NCI-H187 treated with DMSO at 0.1 percent for 48 hours (cell line): ENCODE data around the gene STK17B.

Source experiments
- DNase-seq: peaks from one replicate; lab custom pipeline; 2025; lab: John Stamatoyannopoulos, UW

The STK17B gene

DNA sequence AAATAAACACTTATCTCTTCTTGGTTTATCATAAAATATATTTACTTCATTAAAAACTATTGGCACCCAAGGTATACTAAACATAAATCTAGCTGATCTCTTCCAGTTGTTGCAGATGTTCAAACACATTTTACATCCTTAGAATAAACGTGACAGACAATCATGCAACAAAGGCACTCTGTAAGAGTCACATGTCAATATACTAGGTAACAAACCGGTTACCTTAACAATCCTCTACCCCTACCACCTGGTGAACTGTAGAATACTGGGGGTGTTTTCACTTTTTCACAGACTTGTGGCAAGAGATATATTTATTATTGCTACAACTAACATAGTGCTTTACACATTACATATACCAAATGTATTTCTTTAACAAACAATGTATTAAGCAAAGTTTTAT lies 15.8 kb downstream of the STK17B start:
- DNase-seq = no peak

DNA sequence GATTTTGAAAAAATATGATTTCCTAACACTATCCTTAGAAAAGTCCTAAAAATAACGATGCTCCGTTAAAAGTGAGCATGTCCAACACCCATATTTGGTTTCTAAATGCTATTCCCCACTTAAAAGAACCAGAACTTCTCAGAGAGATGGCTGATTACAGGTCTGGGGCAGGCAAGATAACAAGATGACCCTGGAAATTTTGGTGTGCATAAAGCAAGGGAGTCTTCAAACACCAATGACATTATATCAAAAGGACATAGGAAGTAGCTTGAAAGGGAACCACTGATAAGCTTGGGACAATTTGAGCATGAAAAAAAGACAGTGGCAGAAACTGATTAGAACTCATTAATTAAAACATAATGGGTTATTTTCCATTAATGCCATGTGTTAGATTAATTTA lies 17.9 kb downstream of the STK17B start:
- DNase-seq = no peak

DNA sequence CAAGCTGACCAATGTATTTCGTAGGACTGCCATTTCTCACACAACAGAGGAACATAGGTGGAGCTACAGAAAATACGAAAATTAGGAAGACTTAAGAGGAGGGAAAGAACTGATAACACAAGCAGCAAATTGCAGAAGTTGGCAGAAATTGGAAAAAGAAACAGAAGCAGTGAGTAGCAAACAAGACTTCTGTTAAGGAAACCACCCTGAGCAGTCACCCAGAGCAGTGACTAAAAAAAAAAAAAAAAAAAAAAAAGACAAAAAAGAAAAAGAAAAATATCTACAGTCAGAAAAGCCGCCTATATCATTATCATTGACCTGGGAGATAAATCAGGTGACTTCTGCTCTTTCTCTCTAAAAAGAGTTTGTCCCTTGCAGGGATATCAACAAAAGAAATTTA lies 21.4 kb downstream of the STK17B start:
- DNase-seq = no peak

DNA sequence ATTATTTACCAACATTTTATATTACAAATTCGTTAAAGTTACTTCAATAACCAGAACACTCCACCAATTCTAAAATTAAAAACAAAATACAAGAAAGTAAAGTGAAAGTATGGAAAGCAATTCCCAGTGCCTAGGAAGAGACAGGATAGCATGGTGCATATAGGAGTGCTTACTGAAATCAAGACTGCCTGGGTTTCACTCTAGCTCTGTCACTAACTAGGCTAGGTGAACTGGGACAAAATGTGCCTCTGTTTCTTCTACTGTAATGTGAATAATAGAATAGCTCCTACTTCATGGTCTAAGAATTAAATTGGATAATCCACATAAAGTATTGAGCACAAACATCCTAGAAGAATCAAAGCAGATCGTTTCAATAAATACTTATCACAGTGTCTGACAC lies 22.6 kb downstream of the STK17B start:
- DNase-seq = no peak

DNA sequence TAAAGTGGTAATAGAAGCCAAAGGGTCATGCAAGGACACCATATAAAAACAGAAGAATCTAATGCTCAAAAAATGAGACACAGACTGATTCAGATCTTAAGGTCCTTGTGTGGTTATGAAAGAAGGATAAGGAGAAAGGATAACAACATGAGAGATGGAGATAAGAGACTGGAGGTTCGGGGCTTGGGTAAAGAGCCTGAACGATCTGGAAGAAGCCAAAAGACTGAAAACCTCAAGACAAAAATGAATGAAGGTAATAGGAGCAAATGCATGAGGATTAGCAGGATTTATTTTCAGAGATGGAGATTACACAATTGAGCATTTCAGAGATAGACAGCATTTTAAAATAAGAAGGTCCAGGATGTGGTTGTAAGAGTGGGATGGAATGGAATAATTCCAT lies 26.1 kb downstream of the STK17B start:
- DNase-seq = no peak

- no peak for DNase-seq
These were observed 26.8 kb downstream of the STK17B start for GRCh38 chr2:196144513-196145126.

GRCh38 chr2:196143730-196144131 lies 27.6 kb downstream of the STK17B start:
- no peak for DNase-seq

GRCh38 chr2:196142825-196143224 lies 28.6 kb downstream of the STK17B start:
- DNase-seq = no peak

DNA sequence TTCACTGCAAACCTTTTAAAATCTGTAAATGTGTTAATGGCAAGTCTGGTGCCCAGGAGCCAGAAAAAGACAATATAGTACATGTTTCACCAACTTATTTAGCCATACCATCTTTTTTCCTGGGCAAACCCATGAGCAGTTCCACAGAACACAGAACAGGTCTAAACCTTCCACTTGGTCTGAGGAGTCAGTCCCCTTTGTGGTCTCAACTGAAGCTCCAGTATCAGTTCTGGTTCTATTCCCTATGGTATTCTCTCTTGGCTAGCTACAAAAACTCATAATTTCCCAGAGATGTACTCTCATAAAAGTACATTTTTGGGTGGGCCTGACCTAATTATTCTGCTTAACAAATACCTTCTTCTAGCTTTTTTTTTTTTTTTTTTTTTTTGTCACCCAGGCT lies 31.2 kb downstream of the STK17B start:
- no peak for DNase-seq

DNA sequence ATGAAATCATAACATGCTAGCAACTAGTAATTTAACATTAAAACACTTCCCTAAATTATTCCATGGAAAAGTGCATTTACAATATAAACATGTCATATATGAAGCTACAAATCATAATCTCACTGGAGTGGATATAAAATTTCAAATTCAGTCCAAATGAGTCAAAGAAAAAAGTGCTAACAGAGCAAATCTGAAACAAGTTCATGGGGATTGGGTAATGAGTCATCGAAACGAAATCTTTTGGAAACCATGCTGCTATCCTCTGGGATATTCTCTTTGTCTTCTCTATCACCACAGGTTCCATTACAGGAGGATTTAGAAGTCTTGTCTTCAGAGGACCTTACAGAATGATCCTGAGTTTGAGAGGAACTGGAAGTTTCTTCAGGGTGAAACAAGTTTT lies 34.1 kb downstream of the STK17B start:
- no peak for DNase-seq

- DNase-seq = no peak
These were observed 35.2 kb downstream of the STK17B start for GRCh38 chr2:196136151-196136550.

GRCh38 chr2:196131949-196132925 lies 39.1 kb downstream of the STK17B start:
- DNase-seq = no peak

- no peak for DNase-seq
These were observed 39.9 kb downstream of the STK17B start for GRCh38 chr2:196131384-196131937.

DNA sequence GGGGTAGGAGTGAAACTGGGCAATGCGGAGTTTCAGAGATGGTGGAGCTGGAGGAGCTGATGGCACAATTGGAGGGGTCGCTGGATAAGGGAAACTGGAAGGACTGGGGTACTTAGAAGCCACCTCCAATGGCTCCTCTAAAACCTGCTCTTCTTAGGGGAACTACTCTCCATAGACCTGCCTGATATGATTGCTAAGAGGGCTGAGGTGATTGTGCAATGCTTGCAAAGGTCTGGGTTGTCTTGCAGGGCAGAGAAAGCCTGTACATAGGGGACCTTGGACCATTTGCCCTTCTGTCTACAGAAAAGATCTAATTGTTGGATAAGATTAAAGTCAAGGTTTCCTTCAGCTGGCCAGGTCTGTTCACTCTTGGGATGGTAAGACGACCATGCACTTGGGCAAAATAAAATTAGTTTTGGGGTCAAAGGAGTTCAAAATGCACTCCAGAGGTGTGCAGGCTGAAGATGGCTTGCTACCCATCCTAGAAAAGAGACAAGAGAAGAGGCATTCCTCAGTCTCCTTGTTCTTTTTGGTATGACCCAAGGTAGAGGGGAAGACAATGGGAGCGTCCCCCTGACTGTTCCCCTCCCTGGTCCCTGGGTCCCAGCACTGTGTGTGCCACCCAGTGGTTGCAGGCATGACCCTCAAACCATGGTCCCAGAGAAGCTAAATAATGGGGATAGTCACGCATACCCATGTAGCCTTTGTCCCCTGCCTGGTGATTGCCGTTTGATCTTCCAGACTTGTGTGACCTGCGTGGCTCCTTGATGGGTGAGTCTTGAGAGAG lies 41.1 kb downstream of the STK17B start:
- no peak for DNase-seq

GRCh38 chr2:196128749-196129148 lies 42.6 kb downstream of the STK17B start:
- DNase-seq = no peak

DNA sequence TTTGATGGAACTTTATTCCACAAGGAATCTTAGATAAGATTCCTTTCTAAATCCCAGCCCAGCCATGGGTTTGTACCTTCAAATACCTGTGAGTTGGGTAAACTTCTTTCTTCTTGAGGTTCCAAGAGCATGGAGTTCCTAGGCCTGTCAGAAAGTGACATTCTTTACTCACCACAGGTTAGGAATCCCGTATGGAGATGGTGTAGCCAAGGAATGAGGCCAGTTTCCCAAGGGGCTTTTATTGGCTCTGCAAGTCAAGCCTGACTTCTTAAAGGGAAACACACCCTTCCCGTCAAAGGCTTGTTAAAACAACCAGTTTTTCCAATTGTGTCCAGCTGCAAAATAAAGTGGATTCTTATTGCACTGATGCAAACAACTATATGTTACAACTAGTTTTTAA lies 45.8 kb downstream of the STK17B start:
- no peak for DNase-seq

- no peak for DNase-seq
These were observed 47.6 kb downstream of the STK17B start for GRCh38 chr2:196123679-196124373.

DNA sequence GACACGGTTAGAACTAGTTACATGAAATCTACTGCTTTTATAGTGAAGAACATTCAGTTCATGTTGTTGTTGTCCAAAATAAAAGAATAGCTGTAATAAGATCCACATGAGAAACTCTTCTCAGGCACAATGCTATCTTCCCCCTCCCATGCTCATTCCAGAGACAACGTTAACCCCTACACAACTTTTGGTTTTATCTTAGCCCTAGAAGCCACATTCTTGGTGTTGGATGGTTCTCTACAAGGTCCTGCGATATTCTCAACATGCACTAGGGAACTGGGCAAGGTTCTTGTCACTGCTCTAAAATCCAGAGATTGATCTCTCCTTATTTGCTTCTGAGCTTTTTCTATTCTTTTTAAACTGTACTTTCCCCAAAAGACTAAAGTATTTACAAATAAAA lies 51.5 kb downstream of the STK17B start:
- DNase-seq = no peak

DNA sequence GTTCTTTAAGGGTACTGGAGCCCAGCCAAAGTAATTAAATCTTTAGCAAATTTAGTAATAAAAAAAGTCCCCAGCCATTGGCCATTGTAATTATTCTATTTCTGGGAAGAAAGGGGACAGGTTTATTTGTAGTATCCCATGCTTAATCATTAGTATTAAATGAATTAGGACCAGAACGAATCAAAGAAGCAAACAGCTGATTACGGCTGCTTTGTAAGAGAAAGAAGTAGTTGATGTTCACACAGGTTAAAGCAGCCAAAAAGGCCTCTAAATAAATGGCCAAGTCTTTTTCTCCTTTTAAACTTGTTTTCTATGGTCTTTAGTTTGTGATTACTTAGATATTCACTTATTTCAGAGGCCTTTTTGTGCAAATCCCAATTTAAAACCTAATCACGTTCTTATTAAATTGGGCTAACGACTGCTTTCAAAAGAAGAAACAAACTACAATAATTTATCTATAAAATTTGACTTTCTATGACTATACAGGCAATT lies 54.1 kb downstream of the STK17B start:
- DNase-seq = no peak

GRCh38 chr2:196113061-196113974 lies 58.1 kb downstream of the STK17B start:
- no peak for DNase-seq
